CD14-positive monocyte (primary cell): ENCODE measurements around the gene SLC9A7. TPM values are rescaled to one million over a fixed set of nuclear protein-coding genes. Genes with fewer than 3 reads are reported as not detected.

Experiments
- DNase-seq, 3 donors: peaks; one replicate each; pipeline ENCODE4 v3.0.0-alpha.2; 2011 to 2022
- H2AFZ ChIP-seq: 2 replicates; pipeline ENCODE4 v1.6.0; 2012; ENCODE audit warnings: mild to moderate bottlenecking, low read depth, low read length, inconsistent platforms; ENCODE audit not compliant: insufficient read depth, poor library complexity, severe bottlenecking
- H3K27ac ChIP-seq, 2 donors: 1 replicate in 1 of 2; 2 replicates in 1 of 2; pipeline ENCODE4 v1.5.1; 2012 to 2013; ENCODE audit warnings: low read length in 2 of 2, control low read depth in 1 of 2, inconsistent platforms in 1 of 2, low read depth in 1 of 2, mild to moderate bottlenecking in 1 of 2
- H3K27me3 ChIP-seq, 2 donors: one replicate each; pipeline versions ENCODE4 v1.6.0 to v1.6.1; 2011 to 2013; ENCODE audit warnings: low read length in 2 of 2; ENCODE audit not compliant: control insufficient read depth in 2 of 2, insufficient read depth in 2 of 2
- H3K36me3 ChIP-seq, 2 donors: replicated peaks in 1 of 2; 1 replicate in 1 of 2; 2 replicates in 1 of 2; pipeline versions ENCODE4 v1.5.1 to v1.6.1; 2012 to 2013; ENCODE audit warnings: low read length in 2 of 2, control low read depth in 1 of 2, inconsistent platforms in 1 of 2, mild to moderate bottlenecking in 1 of 2; ENCODE audit not compliant: insufficient read depth in 2 of 2, control insufficient read depth in 1 of 2
- H3K4me1 ChIP-seq, 2 donors: 1 replicate in 1 of 2; 2 replicates in 1 of 2; pipeline versions ENCODE4 v1.5.1 to v1.6.1; 2012 to 2013; ENCODE audit warnings: low read length in 2 of 2, control low read depth in 1 of 2, inconsistent platforms in 1 of 2, mild to moderate bottlenecking in 1 of 2, moderate library complexity in 1 of 2; ENCODE audit not compliant: insufficient read depth in 2 of 2, control insufficient read depth in 1 of 2
- H3K4me2 ChIP-seq: replicated peaks from 2 replicates; pipeline ENCODE3; 2012; ENCODE audit warnings: low read length, moderate library complexity, mild to moderate bottlenecking; ENCODE audit not compliant: poor library complexity, severe bottlenecking; ENCODE audit errors: extremely low read depth
- H3K4me3 ChIP-seq, 3 experiments: fragments of 200-600 bp in 1 of 3; sonication (generic) in 1 of 3; replicated peaks in 1 of 3; 1 replicate in 2 of 3; 2 replicates in 1 of 3; pipeline ENCODE4 v1.5.1; 2011 to 2013; ENCODE audit warnings: low read length in 3 of 3, mild to moderate bottlenecking in 3 of 3, control low read depth in 2 of 3, low read depth in 2 of 3, inconsistent platforms in 1 of 3, moderate library complexity in 1 of 3
- H3K79me2 ChIP-seq: 2 replicates; pipeline ENCODE4 v1.6.0; 2012; ENCODE audit warnings: mild to moderate bottlenecking, control low read depth, inconsistent platforms, low read length, moderate library complexity; ENCODE audit not compliant: insufficient read depth
- H3K9ac ChIP-seq: 2 replicates; pipeline ENCODE4 v1.6.0; 2017; ENCODE audit warnings: low read length, mild to moderate bottlenecking; ENCODE audit not compliant: insufficient read depth, poor library complexity, severe bottlenecking
- H3K9me3 ChIP-seq, 2 donors: replicated peaks in 1 of 2; 1 replicate in 1 of 2; 2 replicates in 1 of 2; pipeline versions ENCODE4 v1.5.1 to v1.6.1; 2012 to 2013; ENCODE audit warnings: low read length in 2 of 2, control low read depth in 1 of 2; ENCODE audit not compliant: control insufficient read depth in 1 of 2, insufficient read depth in 1 of 2
- H4K20me1 ChIP-seq: 2 replicates; pipeline ENCODE4 v1.6.0; 2012; ENCODE audit warnings: mild to moderate bottlenecking, low read length, control low read depth, moderate library complexity; ENCODE audit not compliant: insufficient read depth
- H3K27ac Mint-ChIP-seq, 7 donors: one replicate each; pipeline ENCODE4 v1.8.0; 2020; ENCODE audit warnings: mild to moderate bottlenecking in 7 of 7, mixed read lengths in 7 of 7, moderate library complexity in 6 of 7, inconsistent platforms in 2 of 7
- H3K27me3 Mint-ChIP-seq, 3 donors: one replicate each; pipeline ENCODE4 v1.8.0; 2021 to 2022; ENCODE audit warnings: low read depth in 3 of 3, mild to moderate bottlenecking in 3 of 3, mixed read lengths in 3 of 3, moderate library complexity in 3 of 3, inconsistent platforms in 1 of 3
- H3K36me3 Mint-ChIP-seq, 2 donors: one replicate each; pipeline ENCODE4 v1.8.0; 2020; ENCODE audit warnings: mixed read lengths in 2 of 2, inconsistent platforms in 1 of 2, mild to moderate bottlenecking in 1 of 2
- H3K4me1 Mint-ChIP-seq: one replicate; pipeline ENCODE4 v1.8.0; 2020; ENCODE audit warnings: mild to moderate bottlenecking, mixed read lengths
- H3K4me3 Mint-ChIP-seq, 2 donors: one replicate each; pipeline ENCODE4 v1.8.0; 2020; ENCODE audit warnings: mild to moderate bottlenecking in 2 of 2, mixed read lengths in 2 of 2, moderate library complexity in 1 of 2
- H3K9me3 Mint-ChIP-seq, 7 donors: one replicate each; pipeline ENCODE4 v1.8.0; 2020 to 2022; ENCODE audit warnings: mixed read lengths in 7 of 7, mild to moderate bottlenecking in 6 of 7, moderate library complexity in 6 of 7, inconsistent platforms in 2 of 7
- CTCF ChIP-seq: fragments of 200-600 bp; IDR thresholded peaks from one replicate; pipeline ENCODE4 v1.8.0; 2022; ENCODE audit warnings: antibody characterized with exemption, mild to moderate bottlenecking
- WGBS: methylation state at CpG from one replicate; pipeline ENCODE4 v1.1.5; 2013; ENCODE audit warnings: missing lambda C conversion rate; ENCODE audit not compliant: insufficient coverage; 5-methylcytosine and 5-hydroxymethylcytosine counted together
- intact Hi-C, 2 donors: fragments of 100-400 bp; cut with micrococcal nuclease; formaldehyde crosslinking; loops; one replicate each; pipeline versions ENCODE4 v1.15.0 to v1.15.1; 2023
- polyA plus RNA-seq, 3 donors: library from polyadenylated mRNA; depleted of rRNA in 1 of 3; unstranded in 2 of 3; stranded (reverse) in 1 of 3; fragments of 300-500 nt in 2 of 3; fragments of >200 nt in 1 of 3; fragmentation: Illumina TruSeq in 2 of 3; gene quantifications; 1 replicate in 2 of 3; 2 replicates in 1 of 3; pipeline ENCODE4 v1.2.3, GENCODE V29; 2012 to 2021

The SLC9A7 gene
- polyA plus RNA-seq, 3 donors = 0.73 to 2.0 (median 1.0) TPM

GRCh38 chrX:46553935-46554334 is 205.0 kb downstream of the SLC9A7 start:
- H3K79me2 ChIP-seq = peaks cover 2% of the 10 kb centered on the region
- no peak overlapping the region for H2AFZ ChIP-seq
- H3K4me3 Mint-ChIP-seq = no peak overlapping the region
- H3K4me1 Mint-ChIP-seq = peaks cover under 1% of the 10 kb centered on the region
- peak overlapping the region in 3 of 7 donors; percentile 40 to 78 (median 73) for H3K27ac Mint-ChIP-seq
- H3K36me3 ChIP-seq = no peaks in the 10 kb centered on the region
- H3K4me1 ChIP-seq = no peaks in the 10 kb centered on the region
- H3K36me3 Mint-ChIP-seq = peaks cover 2 to 6% of the 10 kb centered on the region in 2 donors
- TF ChIP-seq CTCF = no peak
- intact Hi-C loops = loop anchor here in 1 of 2 donors (2.0 kb wide), 1 partner anchor 133 kb away; no protein-coding TSS in a partner anchor
- H3K27ac ChIP-seq = no peak overlapping the region
- no peaks in the 10 kb centered on the region for H4K20me1 ChIP-seq
- DNase-seq = no peak
- no peaks in the 10 kb centered on the region for H3K27me3 ChIP-seq
- H3K9ac ChIP-seq = no peak overlapping the region
- no peaks in the 10 kb centered on the region for H3K9me3 ChIP-seq
- peaks cover 0 to 11% (median 1%) of the 10 kb centered on the region in 3 donors for H3K27me3 Mint-ChIP-seq
- 100% methylated on average over 1 of the region's 5 CpGs for WGBS
- H3K4me2 ChIP-seq = no peak overlapping the region
- no peak overlapping the region for H3K4me3 ChIP-seq
- no peaks in the 10 kb centered on the region for H3K9me3 Mint-ChIP-seq

GRCh38 chrX:46551494-46552128 is 207.3 kb downstream of the SLC9A7 start:
- H3K27me3 Mint-ChIP-seq = peaks cover 0 to 7% (median 1%) of the 10 kb centered on the region in 3 donors
- Histone ChIP-seq H3K9me3 (no peaks in the 10 kb centered on the region), H3K36me3 (no peaks in the 10 kb centered on the region), H3K9ac (no peak overlapping the region), H3K27ac (no peak overlapping the region), H3K4me3 (no peak overlapping the region), H4K20me1 (no peaks in the 10 kb centered on the region), H3K79me2 (peaks cover 25% of the 10 kb centered on the region), H3K27me3 (no peaks in the 10 kb centered on the region), H2AFZ (no peak overlapping the region), H3K4me2 (no peak overlapping the region), H3K4me1 (peaks cover 0 to under 1% of the 10 kb centered on the region in 2 donors)
- H3K4me1 Mint-ChIP-seq = peaks cover 3% of the 10 kb centered on the region
- H3K36me3 Mint-ChIP-seq = peaks cover 8 to 11% of the 10 kb centered on the region in 2 donors
- intact Hi-C loops = no loop called here
- WGBS = no CpG with 5 or more reads among the region's 8 CpGs
- DNase-seq = no peak
- H3K4me3 Mint-ChIP-seq = no peak overlapping the region
- no peaks in the 10 kb centered on the region for H3K9me3 Mint-ChIP-seq
- no peak overlapping the region for H3K27ac Mint-ChIP-seq
- TF ChIP-seq CTCF = no peak
